HuH-7.5 (cell line): ENCODE measurements around the gene OR1E2.
A peak's percentile ranks its signal among the peaks of the same experiment; 100 is the strongest.
"Not testable (repeated sequence)": the region's sequence is repeated elsewhere in the genome, so short reads cannot be mapped to it uniquely, and the experiment has no call there.

Experiments
- DNase-seq: peaks from one replicate; pipeline ENCODE4 v3.0.0; 2011; ENCODE audit warnings: low spot score

The OR1E2 gene, protein sequence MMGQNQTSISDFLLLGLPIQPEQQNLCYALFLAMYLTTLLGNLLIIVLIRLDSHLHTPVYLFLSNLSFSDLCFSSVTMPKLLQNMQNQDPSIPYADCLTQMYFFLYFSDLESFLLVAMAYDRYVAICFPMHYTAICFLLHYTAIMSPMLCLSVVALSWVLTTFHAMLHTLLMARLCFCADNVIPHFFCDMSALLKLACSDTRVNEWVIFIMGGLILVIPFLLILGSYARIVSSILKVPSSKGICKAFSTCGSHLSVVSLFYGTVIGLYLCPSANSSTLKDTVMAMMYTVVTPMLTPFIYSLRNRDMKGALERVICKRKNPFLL

DNA sequence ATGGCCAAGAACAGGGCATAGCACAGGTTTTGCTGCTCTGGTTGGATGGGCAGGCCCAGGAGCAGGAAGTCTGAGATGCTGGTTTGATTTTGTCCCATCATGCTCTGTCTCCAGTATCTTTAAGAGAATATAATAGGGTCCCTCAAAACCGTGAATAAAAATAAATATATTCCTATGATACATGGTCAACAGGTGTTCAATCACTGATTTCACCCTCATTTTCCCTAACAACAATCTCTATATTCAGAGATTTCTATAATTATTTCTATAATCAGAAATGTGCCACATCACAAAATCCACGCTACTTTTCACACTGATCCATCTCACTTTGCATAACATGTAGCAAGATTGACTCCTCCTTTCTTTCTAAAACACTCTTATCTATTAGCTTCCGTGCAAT, at the start of gene OR1E2:
Gene OR1E2, minus strand, starts transcription at position 101 of the 400 bp plus-strand sequence. Its CDS starts 0 bp downstream, at position 101.
- DNase-seq, result no peak

DNA sequence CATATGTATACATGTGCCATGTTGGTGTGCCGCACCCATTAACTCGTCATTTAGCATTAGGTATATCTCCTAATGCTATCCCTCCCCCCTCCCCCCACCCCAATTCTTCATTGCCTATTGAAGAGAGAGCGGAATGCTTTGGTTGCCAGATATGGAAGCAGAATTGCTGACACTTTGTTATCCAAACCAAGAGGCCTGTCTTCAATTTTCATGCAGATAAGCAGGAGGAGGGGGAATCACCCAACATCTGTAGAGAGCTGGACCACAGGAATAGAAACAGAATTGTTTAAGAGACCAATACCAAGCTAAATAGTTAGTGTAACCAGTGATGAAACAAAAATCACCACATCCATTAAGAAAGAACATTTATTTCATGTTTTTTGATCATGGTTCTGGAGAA, 49.2 kb upstream of the OR1E2 start:
- no peak for DNase-seq

DNA sequence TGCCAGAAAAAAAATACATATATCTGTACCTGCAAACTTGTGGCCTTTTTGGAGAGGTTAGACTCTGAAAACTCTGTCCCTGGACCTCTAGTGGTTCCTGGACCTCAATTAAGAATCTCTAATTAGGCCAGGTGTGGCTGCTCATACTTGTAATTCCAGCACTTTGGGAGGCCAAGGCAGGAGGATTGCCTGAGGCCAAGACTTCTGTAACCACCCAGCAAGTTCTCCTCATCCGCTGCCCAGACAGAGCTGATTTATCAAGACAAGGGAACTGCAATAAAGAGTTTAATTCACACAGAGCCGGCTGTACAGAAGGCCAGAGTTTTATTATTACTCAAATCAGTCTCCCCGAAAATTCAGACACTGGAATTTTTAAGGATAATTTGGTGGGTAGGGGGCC, 46.3 kb upstream of the OR1E2 start:
- DNase-seq, result no peak

DNA sequence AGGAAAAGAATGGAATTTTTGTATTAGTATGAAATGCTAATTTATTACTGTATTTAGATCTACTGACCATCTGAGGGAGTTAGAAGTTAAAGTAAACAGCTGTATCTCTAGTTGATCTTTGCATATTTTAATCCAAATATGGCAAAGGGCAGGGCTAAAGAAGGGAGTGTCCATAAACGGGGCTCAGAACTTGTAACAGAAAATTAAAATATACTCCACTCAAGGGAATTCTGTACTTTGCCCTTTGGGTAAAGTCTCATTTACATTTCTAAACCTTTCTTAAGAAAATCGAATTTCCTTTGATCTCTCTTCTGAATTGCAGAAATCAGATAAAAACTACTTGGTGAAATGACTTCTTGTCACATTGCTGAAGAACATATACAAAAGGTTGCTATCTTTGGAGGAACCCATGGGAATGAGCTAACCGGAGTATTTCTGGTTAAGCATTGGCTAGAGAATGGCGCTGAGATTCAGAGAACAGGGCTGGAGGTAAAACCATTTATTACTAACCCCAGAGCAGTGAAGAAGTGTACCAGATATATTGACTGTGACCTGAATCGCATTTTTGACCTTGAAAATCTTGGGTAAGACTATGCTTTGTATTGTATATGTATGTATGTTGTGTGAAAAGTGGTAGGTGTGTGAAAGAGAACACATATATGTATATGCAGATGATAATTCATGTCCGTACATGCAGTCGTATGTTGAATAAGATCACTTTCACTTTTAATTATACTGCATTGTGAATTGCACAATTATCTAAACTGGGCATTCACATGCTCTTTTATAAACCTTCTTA, 42.4 kb upstream of the OR1E2 start, which contains the start of gene ASPA:
Gene ASPA, plus strand, starts transcription at position 186 of the 799 bp plus-strand sequence. Its CDS starts 163 bp downstream, at position 349.
- no peak for DNase-seq

DNA sequence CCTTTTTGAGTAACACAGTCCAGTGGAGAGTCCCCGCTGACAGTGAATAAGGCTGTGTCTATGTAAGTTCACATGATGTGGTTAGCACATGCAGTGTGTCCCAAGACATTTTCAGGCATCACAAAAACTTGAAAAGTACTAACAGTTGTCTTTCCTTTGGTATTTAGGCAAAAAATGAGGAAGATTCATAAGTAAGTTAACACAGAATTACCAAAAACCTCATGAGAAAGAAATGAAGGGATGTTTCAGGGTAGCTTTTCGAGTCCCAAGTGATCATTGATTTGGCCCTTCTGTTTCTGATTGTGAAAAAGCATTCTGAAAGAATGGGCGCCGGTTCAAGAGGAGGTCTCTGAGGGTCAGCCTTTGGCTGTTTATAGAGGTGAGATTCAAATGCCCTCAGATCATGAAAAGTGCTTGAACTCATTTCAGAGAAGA, 41.6 kb upstream of the OR1E2 start:
- no peak for DNase-seq

DNA sequence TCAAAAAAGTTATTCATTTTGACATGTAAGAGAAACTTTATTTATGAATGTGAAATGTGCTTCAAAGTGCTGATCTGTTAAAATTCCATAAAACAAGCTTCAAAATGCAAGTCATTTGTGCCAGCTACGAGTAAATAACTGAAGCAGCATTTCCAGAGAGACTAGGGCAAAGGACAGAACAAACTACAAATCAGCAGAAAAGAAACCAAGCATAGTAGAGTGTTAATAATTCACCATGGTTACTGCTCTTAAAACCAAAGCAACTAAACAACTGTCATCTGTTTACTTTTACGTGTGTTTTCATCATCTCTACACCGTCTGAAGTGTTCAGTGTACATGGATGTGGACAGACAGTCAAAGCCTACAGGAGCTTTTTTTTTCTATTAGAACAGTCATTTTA, 40.6 kb upstream of the OR1E2 start:
- DNase-seq, result peak; percentile 87

DNA sequence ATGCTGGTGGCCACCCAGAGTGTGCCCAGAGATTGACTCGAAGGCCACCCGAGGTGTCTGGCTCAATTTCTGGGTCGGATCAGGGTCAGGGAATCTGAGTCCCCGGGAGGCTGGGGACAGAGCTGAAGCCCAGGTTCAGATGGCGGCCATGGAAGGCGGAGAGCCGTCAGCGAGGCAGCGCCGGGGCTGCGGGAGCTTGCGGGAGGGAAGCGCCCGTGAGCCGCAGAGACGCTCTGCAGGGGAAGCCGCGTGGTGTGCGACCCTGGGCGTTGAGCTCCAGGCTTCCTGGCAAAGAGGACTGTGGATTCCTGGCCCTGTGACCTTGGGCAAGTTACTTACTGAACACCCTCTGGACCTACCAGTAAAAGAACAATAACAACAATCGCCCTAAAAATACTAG, 38.5 kb upstream of the OR1E2 start:
- DNase-seq, result no peak

DNA sequence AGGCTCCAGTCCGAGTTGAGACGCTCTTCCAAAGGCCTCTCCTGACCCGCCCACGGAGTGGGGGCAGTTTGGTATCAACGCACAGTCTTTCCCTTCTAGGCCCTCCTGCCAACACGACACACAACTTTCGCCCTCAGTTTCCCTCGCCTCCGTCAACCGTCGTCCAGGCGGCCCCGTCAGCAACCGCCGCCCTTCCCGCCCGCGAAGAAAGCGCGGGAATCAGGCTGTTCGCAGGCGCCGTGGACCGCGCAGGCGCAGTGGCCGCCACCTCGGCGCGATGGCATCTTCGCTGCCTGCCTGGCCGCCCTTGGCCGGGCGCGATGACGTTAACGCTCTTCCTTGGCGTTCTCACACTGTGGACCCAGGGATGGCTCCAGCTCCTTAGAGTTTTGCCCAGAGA, 38.0 kb upstream of the OR1E2 start, which contains the start of gene SPATA22:
Gene SPATA22, minus strand, starts transcription at position 221 of the 400 bp plus-strand sequence. CDS start 2,494 bp downstream, outside the sequence.
- DNase-seq, result no peak

DNA sequence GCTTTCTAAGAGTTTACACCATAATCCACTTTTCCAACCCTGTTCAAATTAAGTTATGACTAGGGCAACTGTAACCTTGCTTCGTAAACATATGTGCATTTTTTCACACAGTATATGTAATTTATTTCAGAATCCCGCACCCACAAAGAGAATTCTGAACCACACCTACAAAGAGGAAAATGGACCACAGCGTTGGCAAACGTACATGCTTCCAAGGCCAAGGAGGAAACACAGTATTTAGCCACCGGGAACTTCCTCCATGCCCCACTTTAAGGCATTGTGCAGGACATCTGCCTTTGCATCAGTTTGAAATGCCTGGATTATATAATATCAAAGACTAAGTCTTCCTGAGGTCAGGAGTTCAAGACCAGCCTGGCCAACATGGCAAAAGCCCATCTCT, 35.9 kb upstream of the OR1E2 start:
- no peak for DNase-seq

DNA sequence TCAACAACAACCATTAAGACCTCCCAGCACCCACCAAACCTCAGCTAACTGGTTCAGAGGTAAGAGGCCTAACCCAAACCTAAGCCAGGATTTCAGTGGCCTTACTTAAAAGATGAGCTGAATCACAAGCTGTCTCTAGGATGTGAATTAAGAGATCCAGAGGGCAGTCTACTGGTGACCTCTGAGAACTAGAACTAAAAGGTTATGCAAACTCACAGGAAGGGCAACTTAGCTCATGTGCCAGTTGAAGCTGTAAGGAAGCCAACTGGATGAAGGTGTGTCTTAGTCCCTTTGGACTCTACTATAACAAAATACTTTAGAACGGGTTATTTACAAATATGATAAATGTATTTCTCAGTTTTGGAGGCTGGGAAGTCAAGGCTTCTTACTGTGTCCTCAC, 32.7 kb upstream of the OR1E2 start:
- not testable (repeated sequence) for DNase-seq

DNA sequence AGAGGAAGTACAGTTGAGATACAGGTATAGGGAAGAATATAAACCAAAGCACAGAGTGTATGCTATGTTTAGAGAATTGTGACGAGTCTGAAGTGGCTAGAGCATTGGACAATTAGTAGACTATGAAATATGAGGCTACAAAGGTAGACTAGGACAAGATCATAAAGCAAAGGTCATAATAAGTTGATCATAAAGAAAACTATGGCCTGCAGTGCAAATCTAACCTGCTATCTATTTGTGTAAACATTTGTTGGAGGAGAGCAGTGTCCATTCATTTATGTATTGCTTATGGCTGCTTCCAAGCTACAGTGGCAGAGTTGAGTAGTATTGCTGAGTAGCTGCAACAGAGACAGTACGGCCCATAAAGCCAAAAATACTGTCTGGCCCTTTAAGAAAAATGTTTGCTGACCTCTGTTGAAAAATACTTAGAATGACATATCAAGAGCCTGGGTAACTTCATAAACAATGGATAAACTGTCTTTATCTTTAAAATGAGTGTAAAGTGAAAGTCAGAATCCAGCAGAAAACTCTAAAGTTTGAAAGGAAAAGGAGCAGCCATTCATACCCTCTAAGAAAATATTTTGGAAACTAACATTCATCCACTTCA, 14.5 kb upstream of the OR1E2 start:
- DNase-seq, result no peak

DNA sequence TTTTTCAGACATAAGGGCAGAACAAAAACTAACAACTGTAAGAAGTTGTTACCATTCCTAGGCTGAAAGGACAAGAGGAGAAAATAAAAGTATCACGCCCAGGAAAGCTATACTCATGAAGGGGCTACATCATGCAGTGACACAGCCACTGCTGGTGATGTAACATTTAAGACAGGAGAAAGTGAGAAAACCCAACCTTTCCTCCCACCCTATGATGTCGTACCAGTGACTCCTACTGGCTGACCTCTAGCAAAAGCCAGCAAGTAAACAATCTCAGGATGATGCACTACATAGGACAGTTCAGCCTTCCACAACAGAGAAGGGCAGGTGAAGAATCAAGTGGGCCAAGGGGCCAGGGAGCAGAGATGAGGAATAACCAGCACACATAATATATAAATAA, 14.0 kb upstream of the OR1E2 start:
- DNase-seq, result no peak

DNA sequence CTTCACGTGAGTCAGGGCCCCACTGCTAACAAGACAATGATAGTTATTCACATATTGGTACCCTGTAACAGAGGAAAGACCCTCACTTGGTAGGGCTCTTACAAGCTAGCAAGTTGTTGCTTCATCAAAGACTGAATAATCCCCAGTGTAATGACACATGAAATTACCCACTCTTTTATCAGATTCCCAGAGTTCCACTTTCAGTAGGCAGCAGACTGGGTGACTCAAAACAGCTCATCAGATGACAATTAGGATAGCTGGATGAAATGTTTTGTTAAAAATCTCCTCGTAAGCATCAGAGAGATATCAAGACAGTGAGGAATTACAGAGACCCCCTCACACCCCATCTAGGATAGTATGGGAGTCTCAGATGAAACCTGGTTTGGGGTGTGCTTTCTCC, 6.8 kb upstream of the OR1E2 start:
- DNase-seq, result no peak

DNA sequence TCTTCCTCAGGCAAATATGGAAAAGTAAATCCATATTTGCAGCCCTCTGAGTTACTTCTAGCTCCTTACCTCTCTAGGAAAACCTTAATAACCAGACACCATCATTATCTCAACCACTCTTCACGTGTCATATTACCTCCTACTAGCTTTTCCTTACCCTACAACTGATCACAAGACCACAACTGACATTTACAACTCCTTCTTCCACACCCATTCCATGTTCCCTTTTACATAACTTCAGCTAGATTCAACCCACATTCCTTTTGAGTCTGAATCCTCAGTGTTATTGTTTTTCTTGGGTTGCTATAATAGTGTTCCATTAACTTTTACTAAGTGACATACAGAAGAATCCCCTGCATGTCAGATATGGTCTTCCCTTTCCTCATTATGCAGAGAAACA, 4.7 kb upstream of the OR1E2 start:
- DNase-seq, result no peak

DNA sequence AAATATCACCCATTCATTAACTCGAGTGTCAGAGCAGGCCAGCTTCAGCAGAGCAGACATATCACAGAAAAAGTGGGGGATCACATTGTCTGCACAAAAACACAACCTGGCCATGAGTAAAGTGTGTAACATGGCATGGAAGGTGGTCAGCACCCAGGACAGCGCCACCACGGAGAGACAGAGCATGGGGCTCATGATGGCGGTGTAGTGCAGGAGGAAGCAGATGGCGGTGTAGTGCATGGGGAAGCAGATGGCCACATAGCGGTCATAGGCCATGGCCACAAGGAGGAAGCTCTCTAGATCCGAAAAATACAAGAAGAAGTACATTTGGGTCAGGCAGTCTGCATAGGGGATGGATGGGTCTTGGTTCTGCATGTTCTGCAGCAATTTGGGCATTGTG, 426 bp downstream of the OR1E2 start:
- DNase-seq, result not testable (repeated sequence)

DNA sequence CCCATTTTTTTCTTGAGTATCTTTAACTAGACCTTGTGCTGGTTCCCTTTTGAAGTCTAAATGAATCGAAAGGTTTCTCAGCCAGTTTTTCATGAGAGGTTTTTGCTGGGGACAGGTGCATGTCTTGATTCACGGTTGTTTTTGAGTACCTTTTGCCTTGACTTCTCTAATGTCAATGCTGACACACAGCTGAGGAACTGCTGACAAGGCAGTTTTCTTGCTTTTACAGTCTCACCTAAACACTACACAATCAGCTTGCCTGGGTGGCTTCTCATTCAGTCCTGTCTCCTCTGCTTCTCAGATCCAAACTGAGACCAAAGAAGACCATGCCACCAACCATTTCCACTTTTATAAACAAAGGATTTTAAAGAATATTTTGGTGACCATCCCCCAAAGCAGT, 15.4 kb downstream of the OR1E2 start:
- DNase-seq, result no peak

DNA sequence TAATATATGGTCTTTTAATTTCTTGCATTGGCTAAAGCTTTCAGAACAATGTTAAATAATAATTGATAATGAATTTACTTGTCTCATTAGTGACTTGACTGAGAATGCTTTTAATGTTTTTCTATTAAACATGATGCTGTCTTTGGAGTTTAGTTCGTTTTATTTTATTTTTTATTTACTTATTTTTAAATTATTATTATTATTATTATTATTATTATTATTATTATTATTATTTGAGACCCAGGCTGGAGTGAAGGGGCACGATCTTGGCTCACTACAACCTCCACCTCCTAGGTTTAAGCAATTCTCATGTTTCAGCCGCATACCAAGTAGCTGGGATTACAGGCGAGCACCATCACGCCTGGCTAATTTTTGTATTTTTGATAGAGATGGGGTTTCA, 18.0 kb downstream of the OR1E2 start:
- no peak for DNase-seq

DNA sequence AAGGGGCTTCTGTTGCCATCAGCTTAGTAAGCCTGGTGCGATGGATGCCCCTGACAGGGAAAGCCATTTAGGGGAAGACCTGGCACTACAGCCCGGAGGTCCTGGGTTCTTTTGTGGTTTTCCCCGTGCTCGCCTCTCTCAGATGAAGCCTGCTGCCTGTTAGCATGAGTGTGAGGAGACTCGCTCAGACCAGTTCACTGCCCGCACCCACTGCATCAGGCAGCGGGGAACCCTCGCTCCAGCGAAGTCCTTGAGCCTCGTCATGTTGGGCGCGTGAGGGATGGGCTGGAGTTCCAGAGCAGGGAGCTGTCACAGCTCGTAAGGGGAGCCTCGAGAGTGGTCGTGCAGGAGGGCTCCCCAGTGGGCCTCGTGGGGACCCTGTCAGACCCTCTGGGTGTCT, 21.4 kb downstream of the OR1E2 start:
- not testable (repeated sequence) for DNase-seq

DNA sequence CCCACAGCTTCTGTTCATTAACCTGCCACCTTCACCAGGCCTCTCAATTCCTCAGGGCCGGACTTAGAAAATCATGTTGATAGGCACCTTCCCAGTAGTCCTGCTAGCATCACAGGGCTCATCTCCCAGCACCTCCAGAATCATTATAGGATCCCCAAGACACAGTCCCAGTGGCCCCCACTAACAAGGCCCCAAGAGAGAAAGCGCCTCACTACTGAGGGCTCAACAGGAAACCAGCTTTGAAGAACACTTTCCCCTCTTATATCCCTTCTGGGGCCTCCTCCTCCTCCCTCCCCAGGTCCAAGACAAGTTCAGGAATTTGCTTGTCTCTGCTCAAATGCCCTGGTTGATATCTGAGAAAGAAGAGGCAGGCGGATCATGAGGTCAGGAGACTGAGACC, 22.6 kb downstream of the OR1E2 start, which contains the start of gene OR3A3:
Gene OR3A3, plus strand, starts transcription at position 301 of the 400 bp plus-strand sequence.
- DNase-seq, result no peak

DNA sequence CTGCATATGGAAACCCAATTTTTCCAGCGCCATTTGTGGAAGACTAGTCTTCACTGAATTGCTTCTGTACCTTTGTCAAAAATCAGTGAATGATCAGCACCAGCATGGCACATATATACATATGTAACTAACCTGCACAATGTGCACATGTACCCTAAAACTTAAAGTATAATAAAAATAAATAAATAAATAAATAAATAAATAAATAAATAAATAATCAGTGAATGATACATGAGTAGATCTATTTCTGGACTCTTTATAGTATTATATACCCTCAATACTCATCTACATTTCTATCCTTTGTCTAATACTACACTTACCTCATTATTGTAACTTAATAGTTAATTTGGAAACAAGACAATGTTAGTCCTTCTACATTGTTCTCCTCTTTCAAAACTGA, 29.8 kb downstream of the OR1E2 start:
- DNase-seq, result not testable (repeated sequence)

DNA sequence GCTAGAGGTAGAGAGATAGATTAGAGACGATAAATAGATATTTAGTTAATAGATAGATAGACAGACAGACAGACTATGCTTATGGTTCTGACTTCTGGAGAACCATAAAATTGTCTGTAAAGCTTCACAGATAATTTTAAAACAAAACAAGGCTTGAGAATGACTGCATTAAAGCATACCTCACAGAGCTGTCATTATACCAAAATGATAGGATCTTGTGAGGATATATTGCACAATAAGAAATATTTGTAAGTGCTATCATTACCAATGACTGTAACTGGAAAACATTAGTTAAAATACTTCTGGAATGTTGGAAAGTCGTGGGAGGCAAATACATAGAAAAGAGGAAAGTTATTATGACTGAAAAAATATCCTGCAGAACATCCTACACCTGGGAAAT, 31.9 kb downstream of the OR1E2 start:
- no peak for DNase-seq

DNA sequence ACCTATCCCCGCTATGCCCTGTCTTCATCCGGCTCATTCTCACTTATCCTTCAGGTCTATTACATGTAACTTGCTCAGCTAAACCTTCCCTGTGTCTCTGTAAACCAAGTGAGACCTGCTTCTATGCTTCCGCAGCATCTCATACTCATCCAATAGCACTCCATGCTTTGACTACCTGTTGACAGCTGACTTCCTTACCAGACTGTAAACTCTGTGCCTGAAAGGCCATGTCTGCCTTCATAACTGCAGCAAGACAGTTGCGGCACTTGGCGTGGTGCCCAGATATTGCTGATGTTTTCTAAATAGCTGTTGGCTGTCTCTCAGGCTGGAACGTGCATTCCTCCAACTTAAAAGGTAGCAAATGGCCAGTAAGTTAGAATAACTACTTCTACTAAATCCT, 33.6 kb downstream of the OR1E2 start:
- no peak for DNase-seq

DNA sequence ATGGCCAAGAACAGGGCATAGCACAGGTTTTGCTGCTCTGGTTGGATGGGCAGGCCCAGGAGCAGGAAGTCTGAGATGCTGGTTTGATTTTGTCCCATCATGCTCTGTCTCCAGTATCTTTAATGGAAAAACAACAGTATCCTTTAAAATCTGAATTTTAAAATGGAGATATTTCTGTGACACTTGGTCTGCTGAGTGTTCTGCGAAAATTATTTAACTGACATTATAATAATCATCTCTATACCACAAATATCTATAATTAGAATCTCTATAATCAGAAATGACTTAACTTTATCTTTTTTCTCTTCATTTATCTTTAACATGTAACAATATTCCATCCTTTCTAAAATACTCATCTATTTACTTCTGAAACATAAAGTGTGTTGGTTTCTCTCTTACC, 35.3 kb downstream of the OR1E2 start, which contains the start of gene OR1E1:
Gene OR1E1, minus strand, starts transcription at position 101 of the 400 bp plus-strand sequence. Its CDS starts 0 bp downstream, at position 101.
- DNase-seq, result no peak
